ENCODE results near the gene DIS3L2. TPM values are rescaled to one million over a fixed set of nuclear protein-coding genes. Genes with fewer than 3 reads are reported as not detected.

The DIS3L2 gene
- total and polyA plus RNA-seq, 2 of the 8 experiments (the other 6 are each of a cell fraction or from before 2014, with no cell fraction given), result 11.5 to 21.6 TPM

GRCh38 chr2:232207174-232207573, 245.7 kb downstream of the DIS3L2 start (continued):
- TF ChIP-seq E2F6 (IDR thresholded peaks at IDR 0.05) (no peak), JUN (IDR thresholded peaks at IDR 0.05; ENCODE audit: low read depth, low read length) (no peak), RFX5 (IDR thresholded peaks at IDR 0.05; ENCODE audit: borderline replicate concordance, low read depth, low read length) (no peak), PHF8 (conservative IDR thresholded peaks at IDR 0.05; ENCODE audit: low read depth, low read length) (no peak)

Measured in H1 (cell line).